Spleen (tissue), 11 donors: ENCODE data around the gene TCF3. TPM values are rescaled to one million over a fixed set of nuclear protein-coding genes. Genes with fewer than 3 reads are reported as not detected.

Source experiments
- DNase-seq: peaks from one replicate; pipeline ENCODE4 v3.0.0-alpha.2; 2020
- H3K27ac ChIP-seq, 8 donors: fragments of 200-600 bp; sonication (generic) in 7 of 8; 1 replicate in 4 of 8; 2 replicates in 4 of 8; pipeline versions ENCODE4 v1.5.0 to v1.8.0; 2016 to 2021; ENCODE audit warnings: inconsistent platforms in 4 of 8, mild to moderate bottlenecking in 4 of 8, moderate library complexity in 1 of 8
- H3K27me3 ChIP-seq, 7 donors: fragments of 200-600 bp; sonication (generic) in 6 of 7; replicated peaks in 1 of 7; 1 replicate in 4 of 7; 2 replicates in 3 of 7; pipeline versions ENCODE4 v1.5.0 to v1.8.0; 2016 to 2021; ENCODE audit warnings: inconsistent platforms in 3 of 7, mild to moderate bottlenecking in 1 of 7
- H3K36me3 ChIP-seq, 6 donors: fragments of 200-600 bp; sonication (generic) in 5 of 6; 1 replicate in 4 of 6; 2 replicates in 2 of 6; pipeline versions ENCODE4 v1.5.0 to v1.8.0; 2016 to 2021; ENCODE audit warnings: inconsistent platforms in 2 of 6
- H3K4me1 ChIP-seq, 6 donors: fragments of 200-600 bp; sonication (generic) in 5 of 6; 1 replicate in 3 of 6; 2 replicates in 3 of 6; pipeline versions ENCODE4 v1.5.0 to v1.8.0; 2016 to 2021; ENCODE audit warnings: inconsistent platforms in 3 of 6
- H3K4me3 ChIP-seq, 8 donors: fragments of 200-600 bp; sonication (generic) in 7 of 8; 1 replicate in 4 of 8; 2 replicates in 4 of 8; pipeline versions ENCODE4 v1.5.0 to v1.8.0; 2016 to 2021; ENCODE audit warnings: inconsistent platforms in 4 of 8, mild to moderate bottlenecking in 4 of 8, moderate library complexity in 2 of 8
- H3K9me3 ChIP-seq, 8 donors: fragments of 200-600 bp; sonication (generic) in 7 of 8; 1 replicate in 4 of 8; 2 replicates in 4 of 8; pipeline versions ENCODE4 v1.5.0 to v1.8.0; 2016 to 2021; ENCODE audit warnings: inconsistent platforms in 4 of 8
- POLR2A ChIP-seq, 3 donors: fragments of 450-650 bp; IDR thresholded peaks; one replicate each; pipeline ENCODE4 v1.5.1; 2017; ENCODE audit warnings: antibody characterized with exemption in 3 of 3, mild to moderate bottlenecking in 1 of 3
- POLR2AphosphoS5 ChIP-seq, 3 donors: sonication (generic); formaldehyde crosslinking; IDR thresholded peaks; one replicate each; pipeline ENCODE4 v1.5.1; 2017; ENCODE audit warnings: antibody characterized with exemption in 3 of 3
- WGBS, 5 donors: extraction: QIAGEN DNeasy Blood & Tissue Kit in 3 of 5; methylation state at CpG; one replicate each; pipeline versions ENCODE4 v1.1.5 to v1.1.7; 2013 to 2018; 5-methylcytosine and 5-hydroxymethylcytosine counted together
- intact Hi-C: fragments of 100-400 bp; cut with DNase I; formaldehyde crosslinking; loops from one replicate; pipeline ENCODE4 v1.15.0; 2023; ENCODE audit warnings: low total_unique reads
- polyA plus RNA-seq, 3 donors: library from polyadenylated mRNA; stranded (reverse); fragments of 200-250 nt; gene quantifications; one replicate each; pipeline ENCODE4 v1.2.1, GENCODE V29; 2013
- total RNA-seq, 7 donors: library from RNA; depleted of rRNA in 3 of 7; stranded (reverse); fragments of >200 nt in 3 of 7; fragmentation: NEBNext Ultra II Directional in 4 of 7; extraction: Animal tissue kit (Norgen Biotek cat#: 25700) in 4 of 7; gene quantifications; one replicate each; pipeline versions ENCODE4 v1.1.0 to v1.2.1, GENCODE V29; 2016 to 2021
- TF ChIP-seq, protein P1 (sequence below), 11 experiments: fragments of 200-600 bp in 7 of 11; fragments of 450-650 bp in 4 of 11; sonication (generic) in 4 of 11; IDR thresholded peaks in 8 of 11; conservative IDR thresholded peaks in 3 of 11; 1 replicate in 7 of 11; 2 replicates in 4 of 11; pipeline versions ENCODE4 v1.4.0 to v1.8.0; 2016 to 2021; ENCODE audit warnings: antibody characterized with exemption in 11 of 11, inconsistent platforms in 4 of 11, mild to moderate bottlenecking in 1 of 11
- donor health status: healthy with polysubstance abuse.
- donor health status: DM: no; HTN: no; CAD: no; lungs with moderate emphysema.
- donor health status: DM: no; HTN: no; CAD: no.
- donor health status: Bipolar disorder and iron deficiency.
- donor health status: healthy.
- donor health status: DM: no; HTN: no; CAD: no.
- donor health status: DM: yes; HTN: yes; CAD: no.

Gene TCF3
- total and polyA plus RNA-seq, 10 donors = 79.2 to 135 (median 100) TPM

DNA sequence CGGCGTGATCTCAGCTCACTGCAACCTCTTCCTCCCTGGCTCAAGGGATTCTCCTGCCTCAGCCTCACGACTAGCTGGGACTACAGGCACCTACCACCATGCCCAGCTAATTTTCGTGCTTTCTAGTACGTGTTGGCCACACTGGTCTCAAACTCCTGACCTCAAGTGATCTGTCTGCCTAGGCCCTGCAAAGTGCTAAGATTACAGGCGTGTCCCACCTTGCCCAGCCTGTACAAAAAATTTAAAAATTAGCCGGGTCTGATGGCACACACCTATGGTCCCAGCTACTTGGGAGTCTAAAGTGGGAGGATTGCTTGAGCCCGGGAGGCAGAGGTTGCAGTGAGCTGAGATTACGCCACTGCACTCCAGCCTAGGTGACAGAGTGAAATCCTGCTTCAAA is 79.6 kb downstream of the TCF3 start:
- no peak overlapping the region for H3K27ac ChIP-seq
- H3K4me1 ChIP-seq = peaks cover 0 to 8% (median 7%) of the 10 kb centered on the region in 6 donors
- intact Hi-C loops = no loop called here
- peaks cover 0 to 21% (median 14%) of the 10 kb centered on the region in 6 donors for H3K36me3 ChIP-seq
- 81 to 93% (median 88%) methylated on average over 9 of the region's 9 CpGs for WGBS, 5 donors
- H3K4me3 ChIP-seq = no peak overlapping the region
- no peak for DNase-seq
- no peaks in the 10 kb centered on the region for H3K9me3 ChIP-seq
- H3K27me3 ChIP-seq = peaks cover 0 to 14% (median 0%) of the 10 kb centered on the region in 7 donors
- TF ChIP-seq POLR2A (IDR thresholded peaks at IDR 0.05) (no peak), POLR2AphosphoS5 (IDR thresholded peaks at IDR 0.05) (no peak)
- TF ChIP-seq, protein P1, sequence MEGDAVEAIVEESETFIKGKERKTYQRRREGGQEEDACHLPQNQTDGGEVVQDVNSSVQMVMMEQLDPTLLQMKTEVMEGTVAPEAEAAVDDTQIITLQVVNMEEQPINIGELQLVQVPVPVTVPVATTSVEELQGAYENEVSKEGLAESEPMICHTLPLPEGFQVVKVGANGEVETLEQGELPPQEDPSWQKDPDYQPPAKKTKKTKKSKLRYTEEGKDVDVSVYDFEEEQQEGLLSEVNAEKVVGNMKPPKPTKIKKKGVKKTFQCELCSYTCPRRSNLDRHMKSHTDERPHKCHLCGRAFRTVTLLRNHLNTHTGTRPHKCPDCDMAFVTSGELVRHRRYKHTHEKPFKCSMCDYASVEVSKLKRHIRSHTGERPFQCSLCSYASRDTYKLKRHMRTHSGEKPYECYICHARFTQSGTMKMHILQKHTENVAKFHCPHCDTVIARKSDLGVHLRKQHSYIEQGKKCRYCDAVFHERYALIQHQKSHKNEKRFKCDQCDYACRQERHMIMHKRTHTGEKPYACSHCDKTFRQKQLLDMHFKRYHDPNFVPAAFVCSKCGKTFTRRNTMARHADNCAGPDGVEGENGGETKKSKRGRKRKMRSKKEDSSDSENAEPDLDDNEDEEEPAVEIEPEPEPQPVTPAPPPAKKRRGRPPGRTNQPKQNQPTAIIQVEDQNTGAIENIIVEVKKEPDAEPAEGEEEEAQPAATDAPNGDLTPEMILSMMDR (IDR thresholded peaks at IDR 0.05 in 8 of 11, conservative IDR thresholded peaks at IDR 0.05 in 3 of 11) = no peak

DNA sequence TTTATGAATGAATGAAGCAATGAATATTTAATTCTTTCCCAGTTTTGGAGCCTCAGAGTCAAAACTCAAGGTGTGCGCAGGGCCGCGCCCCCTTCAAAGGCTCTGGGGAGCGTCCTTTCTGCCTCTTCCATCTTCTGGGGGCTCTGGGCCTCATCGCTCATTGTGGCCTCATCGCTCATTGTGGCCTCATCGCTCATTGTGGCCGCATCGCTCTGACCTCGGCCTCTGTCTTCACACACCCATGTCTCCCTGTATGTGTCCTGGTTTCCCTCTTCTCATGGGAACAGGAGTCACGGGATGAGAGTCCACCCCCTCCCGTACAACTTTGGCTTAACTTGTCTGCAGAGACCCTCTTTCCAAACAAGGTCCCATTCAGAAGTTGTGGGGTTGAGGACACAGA is 81.1 kb downstream of the TCF3 start:
- Histone ChIP-seq H3K4me3 (no peak overlapping the region), H3K9me3 (no peaks in the 10 kb centered on the region), H3K27ac (no peak overlapping the region), H3K36me3 (peaks cover 0 to 7% (median under 1%) of the 10 kb centered on the region in 6 donors), H3K27me3 (peaks cover 0 to 26% (median 10%) of the 10 kb centered on the region in 7 donors), H3K4me1 (peaks cover 0 to 19% (median 17%) of the 10 kb centered on the region in 6 donors)
- 90 to 97% (median 94%) methylated on average over 12 of the region's 12 CpGs for whole genome bisulfite sequencing, 5 donors
- TF ChIP-seq, protein P1 (IDR thresholded peaks at IDR 0.05 in 8 of 11, conservative IDR thresholded peaks at IDR 0.05 in 3 of 11) = no peak
- no peak for TF ChIP-seq POLR2AphosphoS5 (IDR thresholded peaks at IDR 0.05)
- TF ChIP-seq POLR2A (IDR thresholded peaks at IDR 0.05) = no peak
- no peak for DNase-seq
- intact Hi-C loops = no loop called here

DNA sequence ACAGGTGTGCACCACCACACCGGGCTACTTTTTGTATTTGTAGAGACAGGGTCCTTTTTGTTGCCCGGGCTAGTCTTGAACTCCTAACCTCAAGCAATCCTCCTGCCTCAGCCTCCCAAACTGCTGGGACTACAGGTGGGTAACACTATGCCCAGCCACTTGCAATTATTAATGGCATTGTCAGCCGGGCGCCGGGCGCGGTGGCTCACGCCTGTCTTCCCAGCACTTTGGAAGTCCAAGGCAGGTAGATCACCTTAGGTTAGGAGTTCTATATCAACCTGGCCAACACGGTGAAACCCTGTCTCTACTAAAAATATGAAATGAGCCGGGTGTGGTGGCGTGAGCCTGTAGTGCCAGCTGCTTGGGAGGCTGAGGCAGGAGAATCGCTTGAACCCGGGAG is 81.6 kb downstream of the TCF3 start:
- no peak overlapping the region for H3K4me3 ChIP-seq
- intact Hi-C loops = no loop called here
- H3K27me3 ChIP-seq = peaks cover 0 to 31% (median 10%) of the 10 kb centered on the region in 7 donors
- H3K4me1 ChIP-seq = peaks cover 0 to 24% (median 19%) of the 10 kb centered on the region in 6 donors
- 93 to 98% (median 96%) methylated on average over 13 of the region's 13 CpGs for WGBS, 5 donors
- peaks cover 0 to 1% (median 0%) of the 10 kb centered on the region in 6 donors for H3K36me3 ChIP-seq
- no peak overlapping the region for H3K27ac ChIP-seq
- H3K9me3 ChIP-seq = no peaks in the 10 kb centered on the region
- TF ChIP-seq POLR2AphosphoS5 (IDR thresholded peaks at IDR 0.05) = no peak
- TF ChIP-seq POLR2A (IDR thresholded peaks at IDR 0.05) = no peak
- TF ChIP-seq, protein P1 (IDR thresholded peaks at IDR 0.05 in 8 of 11, conservative IDR thresholded peaks at IDR 0.05 in 3 of 11) = no peak
- DNase-seq = no peak

DNA sequence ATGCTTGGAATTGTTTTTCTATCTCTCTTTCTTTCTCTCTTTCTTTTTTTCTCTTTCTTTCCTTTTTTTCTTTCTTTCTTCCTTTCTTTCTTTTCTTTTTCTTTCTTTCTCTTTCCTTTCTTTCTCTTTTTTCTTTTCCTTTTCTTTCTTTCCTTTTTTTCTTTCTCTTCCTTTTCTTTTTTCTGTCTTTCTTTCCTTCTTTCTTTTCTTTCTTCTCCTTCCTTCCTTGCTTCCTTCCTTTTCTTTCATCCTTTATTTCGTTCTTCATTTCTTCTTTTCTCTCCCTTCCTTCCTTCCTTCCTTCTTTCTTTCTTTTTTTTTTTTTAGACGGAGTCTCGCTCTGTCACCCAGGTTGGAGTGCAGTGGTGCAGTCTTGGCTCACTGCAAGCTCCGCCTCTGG is 82.4 kb downstream of the TCF3 start:
- Histone ChIP-seq H3K9me3 (no peaks in the 10 kb centered on the region), H3K4me3 (no peak overlapping the region), H3K4me1 (peaks cover 0 to 28% (median 19%) of the 10 kb centered on the region in 6 donors), H3K27ac (no peak overlapping the region), H3K36me3 (no peaks in the 10 kb centered on the region), H3K27me3 (peaks cover 0 to 34% (median 10%) of the 10 kb centered on the region in 7 donors)
- DNase-seq = no peak
- 64 to 72% (median 71%) methylated on average over 4 of the region's 4 CpGs for WGBS, 5 donors
- TF ChIP-seq POLR2A (IDR thresholded peaks at IDR 0.05) (no peak), POLR2AphosphoS5 (IDR thresholded peaks at IDR 0.05) (no peak)
- TF ChIP-seq, protein P1 (IDR thresholded peaks at IDR 0.05 in 8 of 11, conservative IDR thresholded peaks at IDR 0.05 in 3 of 11) = no peak
- intact Hi-C loops = no loop called here
